NCI-H2081 (cell line): ENCODE data around the gene HNRNPH3.
A peak's percentile ranks its signal among the peaks of the same experiment; 100 is the strongest.

Experiments used
- DNase-seq, 2 experiments: peaks; one replicate each; lab custom pipeline; 2025; lab: John Stamatoyannopoulos, UW

The HNRNPH3 gene

DNA sequence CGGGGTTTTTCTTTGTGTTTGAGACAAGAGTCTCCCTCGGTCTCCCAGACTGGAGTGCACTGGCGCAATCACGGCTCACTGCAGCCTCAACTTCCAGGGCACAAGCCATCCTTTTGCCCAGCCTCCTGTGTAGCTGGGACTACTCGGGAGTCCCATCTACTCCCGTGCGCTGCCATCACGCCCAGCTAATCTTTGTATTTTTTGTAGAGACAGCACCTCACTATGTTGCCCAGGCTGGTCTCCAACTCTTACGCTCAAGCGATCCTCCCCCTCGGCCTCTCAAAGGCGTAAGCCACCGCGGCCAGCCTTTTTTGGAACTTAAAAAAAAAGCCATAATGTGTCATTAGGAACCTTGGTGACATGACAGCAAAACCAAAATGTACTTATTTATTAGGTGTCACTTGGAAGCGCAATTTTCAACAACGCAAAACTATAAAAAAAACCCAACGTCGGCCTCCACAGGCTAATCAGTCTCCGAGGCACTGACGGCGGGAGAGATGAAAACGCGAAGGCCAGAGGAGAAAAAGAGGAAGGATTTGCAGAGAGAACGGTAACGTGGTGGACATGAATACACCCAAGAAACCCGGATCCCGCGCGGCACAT is 911 bp upstream of the HNRNPH3 start:
- peak in 1 of 2 experiments; percentile 15 for DNase-seq

GRCh38 chr10:68332259-68333057 is 594 bp downstream of the HNRNPH3 start, which contains the start of gene PBLD:
Gene PBLD (minus strand): TSS chr10:68332928. CDS start chr10:68306844, 26,084 bp downstream.
- DNase-seq = peak; percentile 56 to 73

GRCh38 chr10:68333058-68333395 is 1.2 kb downstream of the HNRNPH3 start:
- no peak for DNase-seq

GRCh38 chr10:68333440-68334431 is 1.9 kb downstream of the HNRNPH3 start:
- no peak for DNase-seq

DNA sequence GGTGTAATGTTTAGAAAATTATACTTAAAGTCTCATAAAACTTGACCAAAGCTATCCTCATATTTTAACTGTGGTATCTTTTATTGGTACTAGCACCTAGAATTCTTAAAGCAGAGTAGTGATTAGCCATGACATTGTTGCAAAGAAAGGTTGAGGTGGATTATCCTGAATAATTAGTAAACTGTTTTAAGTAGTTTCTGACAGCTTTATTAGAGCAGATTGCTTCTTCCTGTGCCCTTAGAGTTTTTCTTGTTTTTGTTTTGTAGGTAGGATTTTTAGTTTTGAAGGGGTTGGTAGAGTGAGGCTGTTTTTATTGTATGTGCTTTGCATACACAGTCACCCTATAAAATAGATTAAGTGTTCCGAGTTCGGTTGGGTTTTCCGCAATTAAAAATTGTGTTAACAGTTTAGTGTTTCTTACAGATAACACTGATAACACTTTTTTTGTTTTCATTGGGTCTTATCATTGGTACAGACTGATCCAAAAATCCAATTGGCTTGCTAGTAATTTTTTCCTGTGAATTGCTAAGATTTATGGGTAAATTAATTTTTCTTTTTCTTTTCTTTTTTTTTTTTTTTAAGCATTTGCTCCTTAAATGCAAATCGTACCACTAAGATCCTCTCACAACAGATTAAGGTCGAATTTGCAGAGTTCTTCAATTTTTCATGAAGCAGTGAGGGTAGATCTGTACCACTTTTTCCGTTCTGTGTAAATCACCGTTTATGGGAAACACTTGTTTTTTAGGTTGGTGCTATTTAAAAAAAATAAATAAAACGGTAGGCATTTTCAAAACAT is 3.0 kb downstream of the HNRNPH3 start:
- no peak for DNase-seq

GRCh38 chr10:68336754-68337351 is 5.0 kb downstream of the HNRNPH3 start:
- no peak for DNase-seq

GRCh38 chr10:68340358-68341080 is 8.7 kb downstream of the HNRNPH3 start:
- no peak for DNase-seq

DNA sequence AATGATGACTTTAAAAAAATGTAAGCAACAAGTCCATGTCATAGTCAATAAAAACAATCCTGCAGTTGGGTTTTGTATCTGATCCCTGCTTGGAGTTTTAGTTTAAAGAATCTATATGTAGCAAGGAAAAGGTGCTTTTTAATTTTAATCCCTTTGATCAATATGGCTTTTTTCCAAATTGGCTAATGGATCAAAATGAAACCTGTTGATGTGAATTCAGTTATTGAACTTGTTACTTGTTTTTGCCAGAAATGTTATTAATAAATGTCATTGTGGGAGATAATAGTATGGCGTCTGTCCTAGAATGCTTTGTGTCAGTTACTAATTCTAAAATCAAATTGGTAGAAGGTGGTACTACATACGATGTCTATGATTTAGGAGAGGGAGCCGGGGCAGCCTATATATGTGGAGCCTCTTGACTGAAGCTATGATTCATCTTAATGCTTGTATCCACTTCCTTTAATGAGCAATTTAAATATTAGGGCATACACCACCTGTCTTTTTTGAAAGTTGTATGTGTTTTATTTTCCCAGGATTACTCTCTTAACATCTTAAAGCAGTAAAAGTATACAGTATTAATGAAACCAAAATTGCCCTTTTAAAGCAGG is 11.1 kb downstream of the HNRNPH3 start:
- no peak for DNase-seq

DNA sequence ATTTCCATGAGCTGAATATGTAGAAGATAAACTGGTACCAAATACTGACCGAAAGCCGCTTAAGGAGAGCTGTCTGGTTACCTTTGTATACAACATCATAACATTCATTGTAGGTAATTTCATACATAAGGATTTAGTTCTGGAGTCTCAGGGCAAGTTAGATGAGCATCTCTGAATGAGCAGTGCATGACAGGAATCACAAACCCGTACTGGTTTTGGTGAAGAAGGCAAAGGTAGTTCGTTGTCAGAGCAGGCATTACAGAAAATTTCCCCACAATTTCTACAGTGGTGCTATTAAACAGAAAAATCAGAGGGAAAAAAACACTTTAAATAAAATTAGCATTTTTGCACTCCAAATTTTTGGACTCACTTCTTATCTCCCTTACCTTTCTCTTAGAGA is 13.8 kb downstream of the HNRNPH3 start:
- DNase-seq = no peak

DNA sequence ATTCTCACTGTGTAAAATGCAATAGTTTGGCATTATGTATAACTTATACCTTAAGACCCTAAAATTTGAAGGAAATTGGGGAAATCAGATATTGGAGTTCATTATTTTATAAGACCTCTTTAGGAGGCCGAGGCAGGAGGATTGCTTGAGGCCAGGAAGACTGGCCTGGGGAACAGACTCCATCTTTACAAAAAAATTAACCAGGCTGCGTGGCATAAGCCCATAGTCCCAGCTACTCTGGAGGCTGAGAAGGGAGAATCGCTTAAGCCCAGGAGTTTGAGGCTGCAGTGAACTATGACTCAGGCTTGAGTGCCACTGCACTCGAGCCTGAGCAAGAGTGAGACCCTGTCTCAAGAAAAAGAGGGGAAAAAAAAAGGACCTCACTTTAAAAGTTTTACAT is 14.9 kb downstream of the HNRNPH3 start:
- no peak for DNase-seq

GRCh38 chr10:68348265-68348741 is 16.4 kb downstream of the HNRNPH3 start:
- peak; percentile 8 to 37 for DNase-seq

DNA sequence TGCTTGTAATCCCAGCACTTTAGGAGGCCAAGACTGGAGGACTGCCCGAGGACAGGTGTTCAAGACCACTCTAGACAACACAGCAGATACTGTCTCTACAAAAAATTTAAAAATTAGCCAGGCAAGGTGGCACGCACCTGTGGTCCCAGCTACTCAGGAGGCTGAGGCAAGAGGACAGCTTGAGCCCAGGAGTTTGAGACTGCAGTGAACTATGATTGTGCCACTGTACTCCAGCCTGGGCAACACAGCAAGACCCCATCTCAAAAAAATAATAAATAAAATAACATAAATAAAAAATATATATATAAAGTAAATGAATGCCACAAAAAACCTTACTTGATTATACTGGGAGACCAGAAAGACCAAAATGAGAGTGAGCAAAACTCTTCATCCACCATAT is 21.7 kb downstream of the HNRNPH3 start:
- DNase-seq = no peak

- DNase-seq = no peak
Observed at GRCh38 chr10:68359189-68359588, 27.3 kb downstream of the HNRNPH3 start.

- no peak for DNase-seq
Observed at GRCh38 chr10:68362590-68362989, 30.7 kb downstream of the HNRNPH3 start.

- DNase-seq = no peak
Observed at GRCh38 chr10:68364101-68364886, 32.4 kb downstream of the HNRNPH3 start.

- DNase-seq = no peak
Observed at GRCh38 chr10:68365611-68366010, 33.7 kb downstream of the HNRNPH3 start.

DNA sequence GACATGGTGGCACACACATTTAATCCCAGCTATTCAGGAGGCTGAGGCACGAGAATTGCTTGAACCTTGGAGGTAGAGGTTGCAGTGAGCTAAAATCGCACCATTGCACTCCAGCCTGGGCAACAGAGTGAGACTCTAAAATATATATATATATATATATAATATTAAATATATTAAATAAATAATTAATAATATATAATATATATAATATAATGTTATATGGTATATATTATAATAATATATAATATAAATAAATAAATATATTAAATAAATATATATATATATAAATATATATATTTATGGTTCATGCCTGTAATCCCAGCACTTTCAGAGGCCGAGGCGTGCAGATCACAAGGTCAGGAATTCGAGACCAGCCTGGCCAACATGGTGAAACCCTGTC is 34.7 kb downstream of the HNRNPH3 start:
- no peak for DNase-seq

DNA sequence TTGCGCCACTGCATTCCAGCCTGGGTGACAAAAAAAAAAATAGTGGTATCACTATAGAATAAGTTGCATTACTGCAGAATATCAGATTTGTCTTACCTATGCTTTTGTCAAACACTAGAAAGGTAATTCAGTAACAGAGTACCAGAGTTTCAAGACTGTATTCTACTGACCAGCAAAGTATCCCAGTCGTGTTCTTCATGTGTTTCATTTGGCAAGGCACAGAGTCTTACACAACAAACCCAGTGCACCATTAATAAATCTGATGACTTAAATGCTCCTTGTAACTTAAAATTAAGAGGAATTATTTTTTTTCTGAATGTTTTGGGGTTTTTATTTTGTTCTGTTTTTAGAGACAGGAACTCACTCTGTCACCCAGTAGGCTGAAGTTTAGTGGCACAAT is 35.3 kb downstream of the HNRNPH3 start:
- DNase-seq = no peak

DNA sequence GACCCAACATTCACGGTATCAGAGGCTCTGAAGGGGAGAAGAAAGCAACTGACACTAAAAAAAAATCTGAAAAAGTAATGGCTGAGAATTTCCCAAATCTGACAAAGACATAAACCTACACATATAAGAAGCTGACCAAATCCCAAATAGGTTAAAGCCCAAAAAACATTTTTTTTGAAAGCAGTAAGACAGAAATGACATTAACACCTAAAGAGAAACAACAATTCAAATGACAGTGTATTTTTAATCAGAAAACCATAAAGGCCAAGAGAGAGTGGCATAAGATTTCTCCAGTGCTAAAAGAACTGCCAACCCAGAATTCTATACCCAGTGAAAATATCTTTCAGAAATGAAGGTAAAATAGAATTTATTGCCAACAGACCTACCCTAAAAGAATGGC is 39.7 kb downstream of the HNRNPH3 start:
- DNase-seq = no peak
